ENCODE measurements around the gene ZBTB43.

The ZBTB43 gene

DNA sequence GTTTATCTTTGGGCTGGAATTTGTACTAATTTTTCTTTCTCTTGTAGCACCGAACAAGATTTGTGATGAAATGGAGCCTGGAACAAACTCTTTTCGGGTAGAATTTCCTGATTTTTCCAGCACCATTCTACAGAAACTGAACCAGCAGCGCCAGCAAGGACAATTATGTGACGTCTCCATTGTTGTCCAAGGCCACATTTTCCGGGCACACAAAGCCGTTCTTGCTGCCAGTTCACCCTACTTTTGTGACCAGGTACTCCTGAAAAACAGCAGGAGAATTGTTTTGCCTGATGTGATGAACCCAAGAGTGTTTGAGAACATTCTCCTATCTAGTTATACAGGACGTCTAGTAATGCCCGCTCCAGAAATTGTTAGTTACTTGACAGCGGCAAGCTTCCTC, 27.6 kb downstream of the ZBTB43 start:
- DNase-seq = no peak

DNA sequence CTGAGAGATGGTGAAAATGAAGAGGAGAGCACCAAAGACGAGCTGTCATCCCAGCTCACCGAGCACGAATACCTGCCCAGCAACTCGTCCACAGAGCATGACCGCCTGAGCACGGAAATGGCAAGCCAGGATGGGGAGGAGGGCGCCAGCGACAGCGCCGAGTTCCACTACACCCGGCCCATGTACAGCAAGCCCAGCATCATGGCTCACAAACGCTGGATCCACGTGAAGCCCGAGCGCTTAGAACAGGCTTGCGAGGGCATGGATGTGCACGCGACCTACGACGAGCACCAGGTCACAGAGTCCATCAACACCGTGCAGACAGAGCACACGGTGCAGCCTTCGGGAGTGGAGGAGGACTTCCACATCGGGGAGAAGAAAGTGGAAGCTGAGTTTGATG, 28.2 kb downstream of the ZBTB43 start:
- no peak for DNase-seq

DNA sequence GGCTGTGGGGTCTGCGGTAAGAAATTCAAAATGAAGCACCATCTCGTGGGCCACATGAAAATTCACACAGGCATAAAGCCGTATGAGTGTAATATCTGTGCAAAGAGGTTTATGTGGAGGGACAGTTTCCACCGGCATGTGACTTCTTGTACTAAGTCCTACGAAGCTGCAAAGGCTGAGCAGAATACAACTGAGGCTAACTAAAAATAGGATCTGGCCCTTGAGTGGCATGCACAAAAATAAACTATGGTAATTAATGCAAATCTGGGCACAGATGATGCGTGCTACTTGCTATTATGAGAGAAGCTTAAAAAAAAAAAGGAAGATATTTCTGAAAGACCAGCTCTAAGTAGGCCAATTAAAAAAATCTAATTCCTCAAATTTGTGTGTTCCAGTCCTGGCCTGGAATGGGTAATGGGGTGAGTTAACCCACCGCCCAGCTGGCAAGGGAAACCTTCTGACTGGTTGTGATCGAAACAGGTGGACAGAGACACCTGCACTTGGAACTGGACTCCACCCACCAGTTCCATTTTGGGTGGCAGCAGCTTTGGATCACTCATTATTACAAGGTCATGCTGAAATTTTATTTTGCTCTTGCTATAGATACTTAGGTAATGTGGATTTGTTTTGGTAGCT, 29.0 kb downstream of the ZBTB43 start:
- DNase-seq = no peak

DNA sequence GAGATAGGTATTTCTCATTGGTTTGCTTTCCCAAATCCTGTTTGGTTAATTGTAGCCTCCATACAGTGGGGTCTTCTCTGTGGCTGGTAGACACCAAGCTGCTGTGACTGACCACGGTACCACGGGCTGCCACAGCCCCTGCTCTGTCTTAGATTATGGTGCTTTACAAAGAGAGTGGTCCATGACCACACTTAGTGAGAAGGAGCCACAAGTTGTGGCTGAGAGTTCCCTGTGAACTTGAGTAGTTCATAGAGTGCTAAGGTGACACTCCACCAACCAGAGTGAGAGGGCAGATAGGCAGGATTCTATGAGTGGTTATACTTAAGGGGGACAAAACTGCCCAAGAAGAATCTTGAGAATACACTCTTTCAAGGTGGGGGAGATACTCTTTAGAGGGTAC, 29.8 kb downstream of the ZBTB43 start:
- no peak for DNase-seq

DNA sequence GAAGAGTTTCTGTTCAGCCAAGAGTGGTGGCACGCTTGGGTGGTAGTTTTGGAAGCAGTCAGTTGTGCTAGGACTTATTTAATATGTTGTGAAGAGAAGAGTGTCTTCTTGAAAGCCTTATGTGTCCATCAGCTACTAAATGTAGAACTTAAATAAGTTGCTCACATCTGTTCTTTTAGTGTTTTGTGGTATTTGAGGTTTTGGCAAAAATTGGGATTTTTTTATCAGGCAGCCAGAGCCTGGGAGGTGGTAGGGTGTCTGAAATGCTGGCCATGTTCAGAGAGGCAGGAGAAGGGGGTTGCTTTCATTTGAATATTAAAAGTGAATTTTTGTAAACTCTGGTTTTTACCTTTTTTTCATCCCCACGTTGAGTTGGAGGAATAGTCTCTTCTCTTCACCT, 31.4 kb downstream of the ZBTB43 start:
- no peak for DNase-seq

DNA sequence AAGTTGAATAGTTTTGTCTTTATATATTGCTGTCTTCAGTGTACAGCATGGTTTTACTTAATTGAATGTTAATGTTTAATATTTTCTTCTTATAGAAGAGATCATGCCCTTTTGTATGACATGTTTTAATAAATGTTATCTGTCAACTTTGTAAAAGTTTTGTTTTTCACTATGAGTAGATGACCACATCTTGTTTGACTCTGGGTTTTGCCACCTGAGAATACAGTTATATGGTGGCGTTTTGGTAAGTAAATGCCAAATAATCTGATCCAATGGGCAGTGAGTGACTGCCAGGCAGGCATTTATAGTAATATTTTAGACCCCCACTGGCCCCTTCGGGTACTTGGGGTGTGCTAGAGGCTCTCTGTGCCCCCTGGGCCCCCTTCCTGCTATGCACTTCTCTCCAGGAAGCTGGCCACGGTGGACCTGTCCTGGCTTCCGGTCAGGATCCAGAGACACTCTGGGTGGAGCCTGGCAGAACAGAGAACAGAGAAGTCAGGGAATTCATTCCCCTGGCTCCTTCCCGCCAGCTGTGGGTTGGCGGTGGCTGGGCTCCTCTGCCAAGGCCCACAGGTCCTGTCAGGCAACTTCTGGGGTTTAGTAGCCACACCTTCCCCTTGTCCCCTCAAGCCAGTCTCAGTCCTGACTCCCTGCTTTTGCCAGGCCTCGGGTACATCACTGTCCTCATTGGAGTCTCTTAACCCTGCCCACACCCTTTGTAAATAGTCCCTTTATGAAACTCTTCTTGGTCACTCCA, 33.4 kb downstream of the ZBTB43 start:
- no peak for DNase-seq

DNA sequence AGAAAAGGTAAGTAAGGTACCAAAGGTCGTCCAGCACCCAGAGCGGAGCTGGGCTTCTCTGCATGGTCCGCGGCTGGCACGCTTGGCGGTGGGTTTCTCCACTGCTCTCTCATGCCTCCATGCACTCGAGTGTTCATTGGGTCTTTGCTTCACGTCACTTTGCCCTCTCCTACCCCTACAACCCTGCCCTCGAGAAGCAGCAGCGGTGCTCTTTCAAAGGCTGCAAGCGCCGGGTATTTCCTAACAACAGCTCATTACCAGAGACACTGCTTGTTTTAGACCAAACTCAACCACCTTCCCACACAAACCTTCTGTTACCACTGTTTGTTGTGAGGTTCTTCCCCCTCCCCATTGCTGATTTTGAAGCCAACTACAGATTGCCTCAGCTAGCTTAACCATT, 34.1 kb downstream of the ZBTB43 start:
- DNase-seq = no peak

DNA sequence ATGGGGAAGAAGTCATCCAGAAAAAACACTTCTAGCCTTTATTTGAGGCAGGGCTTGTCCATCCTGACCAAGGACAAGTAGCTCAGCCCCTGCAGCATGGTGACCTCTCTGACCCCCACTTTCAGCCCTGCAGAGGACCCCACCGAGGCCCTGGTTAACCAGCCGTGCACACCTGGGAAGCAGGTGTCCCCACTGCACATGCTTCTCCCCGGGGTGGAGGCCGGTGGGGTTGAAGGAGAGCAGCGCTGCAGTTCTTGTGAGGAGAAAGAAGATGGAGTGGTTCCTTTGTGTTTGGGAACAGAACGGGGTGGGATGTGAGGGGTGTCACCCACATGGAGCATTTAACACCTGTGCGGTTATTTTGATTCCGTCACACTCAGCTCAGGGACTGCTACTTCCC, 34.5 kb downstream of the ZBTB43 start:
- DNase-seq = no peak

DNA sequence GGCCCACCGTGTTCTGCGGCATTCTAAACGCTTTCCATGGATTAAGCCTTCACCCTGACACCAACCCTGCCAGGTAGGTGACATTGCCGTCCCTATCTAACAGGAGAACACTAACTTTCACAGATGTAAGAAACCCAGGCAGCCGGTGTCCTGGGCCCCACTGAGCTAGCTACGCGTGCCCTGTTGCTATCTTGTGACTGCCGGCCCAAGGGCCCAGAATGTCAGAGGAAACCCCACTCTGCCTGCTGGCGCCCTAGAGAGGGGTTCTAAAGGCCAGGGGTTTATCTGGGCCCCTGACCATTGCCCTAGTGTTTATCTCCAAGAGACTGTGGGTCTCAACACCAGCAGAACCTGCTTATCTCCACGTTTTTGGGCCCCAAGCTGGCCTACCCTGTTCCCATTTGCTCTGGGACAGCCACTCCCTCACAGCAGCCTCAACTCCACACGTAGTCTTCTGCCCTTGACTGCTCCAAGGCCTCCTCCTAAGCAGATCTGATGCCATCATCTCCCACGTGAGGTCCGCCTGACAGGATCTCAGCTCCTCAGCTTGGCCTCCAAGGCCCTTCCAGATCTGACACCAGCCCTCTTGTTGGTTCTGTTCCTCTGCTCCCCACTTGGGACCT, 37.5 kb downstream of the ZBTB43 start:
- DNase-seq = no peak

DNA sequence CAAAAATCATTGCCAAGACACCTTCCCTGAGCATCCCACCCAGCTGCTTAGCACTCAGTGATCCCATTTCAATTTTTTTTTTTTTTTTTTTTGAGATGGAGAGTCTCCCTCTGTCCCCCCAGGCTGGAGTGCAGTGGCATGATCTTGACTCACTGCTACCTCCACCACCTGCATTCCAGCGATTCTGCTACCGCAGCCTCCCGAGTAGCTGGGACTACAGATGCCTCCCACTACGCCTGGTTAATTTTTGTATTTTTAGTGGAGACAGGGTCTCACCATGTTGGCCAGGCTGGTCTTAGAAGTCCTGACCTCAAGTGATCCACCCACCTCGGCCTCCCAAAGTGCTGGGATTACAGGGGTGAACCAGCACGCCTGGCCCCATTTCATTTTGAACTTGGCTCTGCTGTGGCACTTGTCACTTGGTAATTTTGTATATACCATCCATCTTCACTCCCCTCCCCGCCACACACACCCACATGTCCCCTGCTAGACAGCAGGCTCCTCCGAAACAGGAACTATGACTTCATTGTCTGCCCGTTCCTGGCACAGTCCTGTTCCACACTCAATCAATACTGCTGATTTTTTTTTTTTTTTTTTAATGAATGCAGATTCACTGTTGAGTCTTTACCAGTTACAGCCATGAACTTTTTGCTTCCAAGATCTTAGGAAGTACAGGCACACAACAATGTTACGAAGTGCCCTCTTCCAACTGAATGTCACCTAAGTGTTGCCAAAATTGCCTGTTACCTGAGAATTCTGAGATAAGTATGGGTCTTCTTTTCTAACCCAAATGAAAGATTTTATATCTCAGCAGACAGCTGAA, 38.3 kb downstream of the ZBTB43 start:
- DNase-seq = no peak

DNA sequence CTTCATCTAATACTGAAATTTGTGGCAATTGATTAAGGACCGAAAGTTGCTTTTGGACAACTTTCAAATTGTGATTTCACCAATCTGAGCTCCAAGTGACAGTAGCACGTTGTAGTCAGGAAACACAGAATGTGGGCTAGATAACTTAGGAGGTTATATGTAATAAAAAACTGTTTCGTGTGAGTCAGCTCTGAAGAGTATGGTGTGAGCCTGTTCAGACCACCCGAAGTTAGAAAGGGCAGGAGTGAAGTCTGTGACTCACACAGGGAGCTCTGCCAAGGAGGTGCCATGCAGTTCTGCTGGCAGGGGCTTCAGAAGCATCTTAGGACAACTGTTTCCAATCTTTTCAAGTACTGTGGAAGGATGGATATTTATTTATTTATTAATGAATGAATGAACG, 39.2 kb downstream of the ZBTB43 start:
- DNase-seq = no peak

DNA sequence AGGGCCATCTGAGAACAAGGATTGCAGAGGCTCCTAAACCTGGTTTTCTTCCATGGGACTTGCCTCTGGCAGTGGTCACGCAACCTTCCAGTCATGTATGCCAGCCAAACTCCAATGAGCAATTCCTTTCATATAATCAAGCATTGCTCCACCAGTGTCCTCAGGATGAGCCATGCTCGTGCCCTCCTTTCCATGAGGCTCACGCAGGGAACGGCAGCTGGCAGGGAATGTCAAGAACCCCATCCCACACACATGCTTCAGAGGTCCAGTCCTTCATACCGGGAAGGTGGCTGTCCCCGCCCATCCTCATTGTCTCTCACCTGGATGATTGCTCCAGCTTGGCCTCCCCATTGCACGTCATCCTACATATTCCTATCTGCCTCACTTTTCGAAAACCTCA, 42.2 kb downstream of the ZBTB43 start:
- DNase-seq = no peak

DNA sequence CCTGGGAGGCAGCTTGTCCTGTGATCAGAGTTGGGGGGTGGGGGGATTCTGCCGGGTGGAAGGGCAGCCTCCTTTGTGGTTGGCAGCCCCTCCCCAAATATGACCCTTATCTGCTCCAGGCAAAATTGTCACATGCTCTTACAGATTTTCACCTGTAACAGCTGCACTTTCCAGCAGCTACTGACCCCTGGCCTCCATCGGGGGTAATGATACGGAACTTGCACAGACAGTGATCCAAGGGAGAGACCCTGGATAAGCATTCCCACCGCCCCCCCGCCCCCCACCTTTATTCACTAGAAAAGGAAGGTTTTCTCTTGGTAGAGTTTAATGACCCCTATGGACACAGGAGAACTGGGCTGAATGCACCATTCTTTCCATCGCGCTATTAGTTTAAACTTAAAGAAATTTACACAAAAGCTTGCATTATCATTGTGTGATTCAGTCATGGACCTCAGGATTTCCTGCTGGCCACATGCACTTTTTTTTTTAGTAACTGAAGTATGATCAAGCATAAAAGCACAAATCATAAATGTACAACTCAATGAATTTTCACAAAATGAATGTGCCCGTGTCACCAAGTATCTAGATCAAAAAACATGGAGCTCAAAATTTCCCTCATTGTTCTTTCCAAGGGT, 44.9 kb downstream of the ZBTB43 start:
- no peak for DNase-seq

DNA sequence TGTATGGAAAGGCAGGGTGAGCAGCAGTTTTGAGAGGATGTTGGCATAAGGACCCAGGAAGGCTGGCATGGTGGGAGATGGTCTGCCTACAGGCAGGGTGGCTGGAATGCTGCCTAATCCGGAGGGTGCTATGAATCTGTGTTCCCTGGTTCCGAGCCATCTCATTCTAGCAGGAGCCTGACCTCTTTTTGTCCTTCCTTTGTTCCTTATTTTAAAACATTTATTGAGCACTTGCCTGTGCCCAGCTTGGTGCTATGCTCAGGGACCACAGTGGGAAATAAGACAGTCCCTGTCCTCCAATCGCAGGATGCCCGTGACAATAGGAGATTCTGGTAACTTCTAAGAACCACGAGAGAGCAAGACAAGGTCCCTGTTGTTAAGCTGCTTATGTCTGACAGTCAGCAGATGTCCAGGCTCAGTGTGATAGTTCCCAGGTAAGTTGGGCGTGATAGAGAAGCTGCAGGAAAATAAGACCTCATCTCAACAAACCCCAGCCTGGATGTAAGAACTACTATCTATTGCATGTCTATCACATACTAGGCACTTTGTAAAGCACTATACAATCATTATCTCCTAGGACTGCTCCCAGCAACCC, 46.5 kb downstream of the ZBTB43 start:
- DNase-seq = no peak

DNA sequence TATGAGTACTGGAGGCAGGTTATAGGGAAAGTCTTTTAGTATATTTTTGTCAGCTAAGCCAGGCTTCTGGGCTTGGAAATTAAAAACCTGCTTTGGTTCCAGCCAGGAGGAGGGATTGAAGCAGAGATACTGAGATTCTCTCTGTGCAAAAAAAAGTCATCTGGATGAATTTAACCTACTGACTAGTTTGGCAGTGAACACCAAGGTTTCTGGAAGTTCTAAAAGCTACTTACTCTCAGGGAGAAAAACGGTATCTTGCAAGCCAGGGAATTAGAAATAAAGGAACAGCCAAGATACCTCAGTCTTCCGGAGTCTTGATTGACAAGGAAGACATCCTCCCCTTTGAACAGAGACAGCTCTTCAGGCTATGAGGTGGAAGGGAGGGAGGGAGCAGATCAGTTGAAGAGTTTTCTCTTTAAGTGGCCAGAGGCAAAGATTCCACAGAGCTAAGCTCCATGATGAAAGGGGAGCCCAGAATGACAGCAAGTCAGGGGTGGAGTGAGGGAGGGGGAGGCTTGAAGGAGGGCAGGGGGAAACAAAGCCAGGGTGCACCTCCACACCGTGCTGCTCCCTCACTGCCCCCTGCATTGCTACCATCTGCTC, 47.3 kb downstream of the ZBTB43 start:
- DNase-seq = no peak

DNA sequence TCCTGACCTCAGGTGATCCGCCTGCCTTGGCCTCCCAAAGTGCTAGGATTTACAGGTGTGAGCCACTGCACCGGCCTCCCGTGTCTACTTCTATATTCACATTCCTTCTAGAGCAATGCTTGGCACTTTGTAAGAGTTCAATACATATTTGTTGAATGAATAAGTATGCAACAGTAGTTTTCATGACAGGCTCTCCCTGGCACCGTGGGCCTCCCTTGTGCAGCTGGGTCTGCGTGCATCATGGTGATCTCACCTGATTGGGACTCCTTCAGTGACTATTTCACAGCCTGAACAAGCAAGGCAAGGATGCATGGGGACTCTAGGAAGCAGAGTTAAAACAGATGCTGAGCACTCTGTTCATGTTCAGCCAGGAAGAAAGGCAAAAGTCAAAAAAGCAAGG, 48.8 kb downstream of the ZBTB43 start:
- DNase-seq = no peak

DNA sequence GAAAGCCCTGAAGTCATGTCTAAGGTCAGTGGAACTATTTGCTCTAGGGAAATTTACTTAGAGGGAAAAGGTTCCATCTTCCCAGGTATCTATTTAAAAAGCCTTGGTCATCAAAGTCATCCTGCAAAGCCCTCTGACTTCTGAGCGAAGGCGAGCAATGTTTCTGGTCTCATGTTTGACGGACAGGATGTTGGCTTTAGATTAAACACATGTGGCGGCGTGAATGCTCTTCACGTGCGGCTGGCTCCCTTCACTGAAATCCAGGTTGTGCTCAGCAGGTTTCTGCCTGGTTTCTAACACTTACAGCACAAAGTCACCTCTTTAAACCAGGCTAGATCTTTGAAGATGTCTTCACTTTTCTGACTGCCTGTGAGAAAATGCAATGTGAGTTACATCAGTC, 49.9 kb downstream of the ZBTB43 start:
- DNase-seq = no peak

DNA sequence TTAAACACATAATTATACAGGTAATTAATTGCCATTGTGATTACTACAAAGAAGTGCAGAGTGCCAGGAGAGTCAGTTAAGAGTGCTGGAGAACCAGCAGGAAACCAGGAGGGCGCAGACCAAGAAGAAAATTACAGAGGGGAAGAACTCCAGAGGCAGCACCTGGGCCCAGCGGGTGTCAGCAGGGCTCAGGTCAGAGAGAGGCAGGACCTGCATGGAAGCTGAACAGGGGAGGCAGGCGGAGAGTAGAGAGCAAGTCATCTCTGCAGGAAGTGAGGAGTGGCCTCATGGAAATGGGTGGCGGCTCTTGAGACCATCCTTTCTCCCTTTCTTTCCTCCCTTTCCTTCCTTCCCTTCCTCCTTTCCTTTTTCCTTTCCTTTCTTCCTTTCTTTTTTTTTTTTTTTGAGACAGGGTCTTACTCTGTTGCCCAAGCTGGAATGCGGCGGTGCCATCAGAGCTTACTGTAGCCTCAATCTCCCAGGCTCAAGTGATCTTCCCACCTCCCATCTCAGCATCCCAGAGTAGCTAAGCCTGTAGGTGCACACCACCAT, 51.6 kb downstream of the ZBTB43 start:
- no peak for DNase-seq

DNA sequence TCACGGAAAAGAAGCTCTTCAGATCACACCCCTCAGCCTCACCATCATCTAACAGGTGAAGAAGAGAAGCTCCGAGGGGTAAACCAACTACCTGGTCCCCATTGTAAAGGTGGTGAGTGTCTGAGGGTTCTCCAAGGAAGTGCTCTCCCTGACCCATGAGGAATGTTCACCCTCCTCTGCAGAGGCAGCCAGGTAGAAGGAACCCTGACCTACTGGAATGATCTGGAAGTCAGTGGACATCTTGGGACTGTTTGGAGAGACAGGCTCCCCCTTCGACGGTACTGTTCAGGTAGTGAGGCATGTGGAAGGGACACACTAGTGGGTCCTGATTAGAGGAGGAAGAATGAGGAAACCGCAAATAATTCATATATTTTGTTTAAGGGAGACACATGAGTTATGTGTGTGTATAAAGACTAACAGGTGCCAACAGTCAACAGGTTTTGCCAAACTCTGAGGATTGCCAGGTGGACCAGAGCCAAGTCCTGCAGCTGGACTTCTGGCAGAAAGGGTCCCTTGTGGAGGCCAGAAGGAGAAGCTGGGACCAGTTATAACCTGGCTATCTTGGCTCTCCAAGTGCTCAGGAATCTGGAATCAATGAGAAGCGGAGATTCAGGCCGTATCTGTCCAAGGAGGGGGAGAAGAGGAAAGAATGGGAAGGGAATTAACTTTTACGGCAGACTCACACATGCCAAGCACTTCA, 52.6 kb downstream of the ZBTB43 start:
- no peak for DNase-seq

DNA sequence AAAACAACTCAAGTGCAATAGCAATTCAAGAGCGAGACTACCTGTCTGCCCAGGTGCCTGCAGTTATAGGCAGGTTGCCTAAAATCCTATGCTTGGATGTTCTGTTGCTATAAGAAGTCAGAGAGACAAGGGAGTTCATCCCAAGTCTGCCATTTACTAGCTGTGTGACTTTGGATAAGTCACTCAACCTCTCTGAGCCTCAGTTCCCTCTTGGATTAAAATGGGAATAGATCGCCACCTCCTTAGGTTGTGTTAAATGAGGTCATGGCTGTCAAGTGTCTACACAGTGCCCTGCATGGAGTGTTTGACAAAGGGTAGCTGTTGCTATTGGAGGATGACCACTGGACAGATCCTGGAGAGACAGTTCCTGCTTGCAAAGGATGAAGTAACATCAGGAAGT, 54.3 kb downstream of the ZBTB43 start:
- no peak for DNase-seq

DNA sequence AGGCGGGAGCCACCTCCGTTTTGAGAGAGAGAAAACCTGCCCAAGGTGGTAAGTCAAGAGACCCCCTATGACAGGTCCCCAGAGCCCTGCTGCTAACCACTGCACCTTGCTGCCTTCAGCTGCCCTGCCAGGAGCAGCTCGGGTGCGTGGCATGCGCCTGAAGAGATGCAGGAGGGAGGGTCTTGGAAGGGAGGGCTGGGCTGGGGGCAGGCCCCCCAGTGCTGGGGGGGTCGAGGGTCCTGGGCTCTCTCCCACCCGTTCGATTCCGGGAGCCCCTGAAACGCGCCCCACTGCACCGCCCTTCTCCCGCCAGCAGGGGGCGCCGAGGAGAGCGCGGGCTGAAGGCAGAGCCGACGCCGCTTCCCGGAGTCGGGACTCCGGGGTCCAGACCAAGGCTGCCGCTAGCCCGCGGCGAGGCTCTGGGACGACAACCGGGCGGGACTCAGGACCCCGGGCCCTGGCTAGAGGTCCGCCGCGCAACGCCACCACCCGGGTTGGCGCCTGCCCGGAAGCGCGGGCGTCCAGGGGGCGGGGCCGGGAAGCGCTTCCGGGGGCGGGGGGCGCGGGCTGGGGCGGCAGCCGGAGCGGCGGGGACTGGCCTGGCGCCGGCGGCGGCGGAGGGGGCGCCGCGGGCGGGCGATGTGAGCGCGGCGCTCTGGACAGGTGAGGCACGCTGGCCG, 55.4 kb downstream of the ZBTB43 start, which contains the start of gene ZBTB34:
TSS of gene ZBTB34 (plus strand) at position 563 of the 680 bp plus-strand sequence. CDS start 18,761 bp downstream, outside the sequence.
- peak; percentile 13 to 29 for DNase-seq
